ENCODE data around the gene TRPV2. TPM values are rescaled to one million over a fixed set of nuclear protein-coding genes. Genes with fewer than 3 reads are reported as not detected.
"Not testable (repeated sequence)": the region's sequence is repeated elsewhere in the genome, so short reads cannot be mapped to it uniquely, and the experiment has no call there.

TRPV2 gene
- total RNA-seq, 5 donors from 2014 or later (not counting 1 experiment from before 2014, with no cell fraction given) = 91.3 to 127 (median 122) TPM

GRCh38 chr17:16452268-16452667 lies 36.9 kb downstream of the TRPV2 start:
- H3K27ac ChIP-seq (ENCODE audit: low read length); H3K4me3 ChIP-seq (ENCODE audit: control insufficient read depth in 1 of 2, extremely low read depth in 1 of 2, low read length in 1 of 2); H3K4me1 Mint-ChIP-seq; H3K27me3 Mint-ChIP-seq; H3K4me1 ChIP-seq (ENCODE audit: control insufficient read depth in 1 of 2, extremely low read depth in 1 of 2, insufficient read depth in 2 of 2, low read length in 2 of 2); H3K9me3 Mint-ChIP-seq; H3K4me3 Mint-ChIP-seq; H3K9me3 ChIP-seq; DNase-seq; H3K27ac Mint-ChIP-seq; ATAC-seq (replicated peaks in 1 of 4); H3K27me3 ChIP-seq (replicated peaks in 1 of 2; ENCODE audit: control insufficient read depth in 2 of 2, extremely low read depth in 1 of 2, insufficient read depth in 2 of 2, low read length in 1 of 2): not testable (repeated sequence)
- WGBS (ENCODE audit: insufficient coverage) = no CpG with 5 or more reads among the region's 8 CpGs
- H3K36me3 Mint-ChIP-seq = peaks cover 11% of the 10 kb centered on the region
- ChIA-PET POLR2A (interaction anchor here in 1 of 2 donors (0.6 kb wide), 1 partner anchor 235 kb away, joined by 4 read pairs; the partner anchor contains the start of gene PIGL), CTCF (interaction anchor here in 1 of 2 donors (1.1 to 2.0 kb wide), 3 partner anchors 11 to 69 kb away, joined by 3 to 6 read pairs (median 5); no protein-coding TSS in a partner anchor)
- peaks cover 6 to 16% of the 10 kb centered on the region in 2 donors for H3K36me3 ChIP-seq (ENCODE audit: control insufficient read depth in 2 of 2, extremely low read depth in 1 of 2, insufficient read depth in 1 of 2, low read length in 1 of 2)

DNA sequence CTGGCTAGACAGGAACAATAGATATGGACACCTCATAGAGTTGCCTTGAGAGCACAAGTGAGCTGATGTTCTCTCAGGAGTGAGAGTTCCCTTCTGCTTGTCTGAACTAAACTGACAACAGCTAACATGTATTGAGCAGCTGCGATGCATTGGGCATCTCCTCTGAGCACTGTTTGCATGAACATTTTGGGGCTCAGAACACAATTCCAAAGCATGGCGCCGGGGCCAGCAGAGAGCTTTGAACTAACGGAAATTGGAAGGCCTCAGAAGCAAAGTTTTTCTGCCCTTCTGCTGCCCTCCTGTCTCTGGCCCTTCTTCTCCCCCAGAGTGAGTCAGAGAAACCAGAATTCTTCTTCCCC lies 38.1 kb downstream of the TRPV2 start:
- CTCF ChIA-PET = interaction anchor here (0.6 to 1.9 kb wide), 6 partner anchors 9 to 181 kb away, joined by 3 to 6 read pairs (median 4); no protein-coding TSS in a partner anchor
- POLR2A ChIA-PET = no interaction called here
- Mint-ChIP-seq H3K27ac (peak overlapping the region; percentile 11 to 34), H3K4me1 (peaks cover 0 to 7% (median 7%) of the 10 kb centered on the region in 3 donors), H3K36me3 (peaks cover 1% of the 10 kb centered on the region), H3K4me3 (no peak overlapping the region), H3K27me3 (no peaks in the 10 kb centered on the region), H3K9me3 (no peaks in the 10 kb centered on the region)
- Histone ChIP-seq H3K9me3 (no peaks in the 10 kb centered on the region), H3K4me3 (ENCODE audit: control insufficient read depth in 1 of 2, extremely low read depth in 1 of 2, low read length in 1 of 2) (no peak overlapping the region), H3K27ac (ENCODE audit: low read length) (no peak overlapping the region), H3K27me3 (replicated peaks in 1 of 2; ENCODE audit: control insufficient read depth in 2 of 2, extremely low read depth in 1 of 2, insufficient read depth in 2 of 2, low read length in 1 of 2) (no peaks in the 10 kb centered on the region), H3K4me1 (ENCODE audit: control insufficient read depth in 1 of 2, extremely low read depth in 1 of 2, insufficient read depth in 2 of 2, low read length in 2 of 2) (peaks cover 0 to 8% of the 10 kb centered on the region in 2 experiments), H3K36me3 (ENCODE audit: control insufficient read depth in 2 of 2, extremely low read depth in 1 of 2, insufficient read depth in 1 of 2, low read length in 1 of 2) (peaks cover 6% of the 10 kb centered on the region in 2 donors)
- ATAC-seq (replicated peaks in 1 of 4) (peak in 1 of 4 experiments; percentile 6), DNase-seq (no peak)
- 100% methylated on average over 3 of the region's 4 CpGs for WGBS (ENCODE audit: insufficient coverage)

DNA sequence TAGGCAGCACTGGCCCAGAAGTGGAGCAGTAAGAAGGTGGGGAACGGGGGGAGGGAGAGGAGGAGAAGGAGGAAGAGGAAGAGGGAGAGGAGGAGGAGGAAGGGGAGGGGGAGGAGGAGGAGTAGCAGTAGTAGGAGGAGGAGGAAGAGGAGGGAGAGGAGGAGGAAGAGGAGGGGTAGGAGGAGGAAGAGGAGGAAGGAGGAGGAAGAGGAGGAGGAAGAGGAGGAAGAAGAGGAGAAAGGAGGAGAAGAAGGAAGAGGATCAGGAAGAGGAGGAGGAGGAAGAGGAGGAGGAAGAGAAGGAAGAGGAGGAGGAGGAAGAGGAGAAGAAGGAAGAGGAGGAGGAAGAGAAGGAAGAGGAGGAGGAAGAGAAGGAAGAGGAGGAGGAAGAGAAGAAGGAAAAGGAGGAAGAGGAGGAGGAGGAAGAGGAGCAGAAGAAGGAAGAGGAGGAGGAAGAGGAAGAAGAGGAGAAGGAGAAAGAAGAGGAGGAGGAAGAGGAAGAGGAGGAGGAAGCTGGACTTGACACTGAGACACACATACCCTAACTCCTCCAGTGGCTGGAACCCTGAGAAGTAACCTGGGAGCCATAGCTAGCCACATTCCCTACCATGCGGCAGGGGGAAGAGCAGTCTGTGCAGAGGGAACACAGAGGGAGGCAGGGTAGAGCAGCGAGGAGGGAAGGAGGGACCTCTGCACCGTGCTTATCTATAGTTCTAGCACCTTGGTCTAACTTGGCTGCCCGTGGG lies 40.8 kb downstream of the TRPV2 start:
- 86% methylated on average over 5 of the region's 5 CpGs for WGBS (ENCODE audit: insufficient coverage)
- peaks cover 0 to 8% of the 10 kb centered on the region in 2 experiments for H3K4me1 ChIP-seq (ENCODE audit: control insufficient read depth in 1 of 2, extremely low read depth in 1 of 2, insufficient read depth in 2 of 2, low read length in 2 of 2)
- H3K9me3 ChIP-seq = no peaks in the 10 kb centered on the region
- Mint-ChIP-seq H3K4me3 (no peak overlapping the region), H3K36me3 (peaks cover 8% of the 10 kb centered on the region), H3K27me3 (no peaks in the 10 kb centered on the region), H3K27ac (no peak overlapping the region), H3K9me3 (no peaks in the 10 kb centered on the region), H3K4me1 (peaks cover 2 to 7% (median 6%) of the 10 kb centered on the region in 3 donors)
- no peaks in the 10 kb centered on the region for H3K27me3 ChIP-seq (replicated peaks in 1 of 2; ENCODE audit: control insufficient read depth in 2 of 2, extremely low read depth in 1 of 2, insufficient read depth in 2 of 2, low read length in 1 of 2)
- ChIA-PET POLR2A (no interaction called here), CTCF (no interaction called here)
- no peak for ATAC-seq (replicated peaks in 1 of 4)
- H3K4me3 ChIP-seq (ENCODE audit: control insufficient read depth in 1 of 2, extremely low read depth in 1 of 2, low read length in 1 of 2) = no peak overlapping the region
- DNase-seq = no peak
- H3K36me3 ChIP-seq (ENCODE audit: control insufficient read depth in 2 of 2, extremely low read depth in 1 of 2, insufficient read depth in 1 of 2, low read length in 1 of 2) = peaks cover 0 to 5% of the 10 kb centered on the region in 2 donors
- no peak overlapping the region for H3K27ac ChIP-seq (ENCODE audit: low read length)

- H3K4me1 ChIP-seq (ENCODE audit: control insufficient read depth in 1 of 2, extremely low read depth in 1 of 2, insufficient read depth in 2 of 2, low read length in 2 of 2) = peaks cover 0 to 8% of the 10 kb centered on the region in 2 experiments
- Mint-ChIP-seq H3K4me1 (peaks cover 2 to 7% (median 6%) of the 10 kb centered on the region in 3 donors), H3K4me3 (no peak overlapping the region), H3K36me3 (peaks cover 8% of the 10 kb centered on the region), H3K9me3 (no peaks in the 10 kb centered on the region), H3K27ac (no peak overlapping the region), H3K27me3 (no peaks in the 10 kb centered on the region)
- DNase-seq (no peak), ATAC-seq (replicated peaks in 1 of 4) (no peak)
- peaks cover 0 to 5% of the 10 kb centered on the region in 2 donors for H3K36me3 ChIP-seq (ENCODE audit: control insufficient read depth in 2 of 2, extremely low read depth in 1 of 2, insufficient read depth in 1 of 2, low read length in 1 of 2)
- CTCF ChIA-PET = no interaction called here
- no peaks in the 10 kb centered on the region for H3K27me3 ChIP-seq (replicated peaks in 1 of 2; ENCODE audit: control insufficient read depth in 2 of 2, extremely low read depth in 1 of 2, insufficient read depth in 2 of 2, low read length in 1 of 2)
- POLR2A ChIA-PET = no interaction called here
- no peak overlapping the region for H3K4me3 ChIP-seq (ENCODE audit: control insufficient read depth in 1 of 2, extremely low read depth in 1 of 2, low read length in 1 of 2)
- no peak overlapping the region for H3K27ac ChIP-seq (ENCODE audit: low read length)
- no peaks in the 10 kb centered on the region for H3K9me3 ChIP-seq
- WGBS (ENCODE audit: insufficient coverage) = 91% methylated on average over 9 of the region's 9 CpGs
Measured at GRCh38 chr17:16456742-16457316, 41.5 kb downstream of the TRPV2 start.

DNA sequence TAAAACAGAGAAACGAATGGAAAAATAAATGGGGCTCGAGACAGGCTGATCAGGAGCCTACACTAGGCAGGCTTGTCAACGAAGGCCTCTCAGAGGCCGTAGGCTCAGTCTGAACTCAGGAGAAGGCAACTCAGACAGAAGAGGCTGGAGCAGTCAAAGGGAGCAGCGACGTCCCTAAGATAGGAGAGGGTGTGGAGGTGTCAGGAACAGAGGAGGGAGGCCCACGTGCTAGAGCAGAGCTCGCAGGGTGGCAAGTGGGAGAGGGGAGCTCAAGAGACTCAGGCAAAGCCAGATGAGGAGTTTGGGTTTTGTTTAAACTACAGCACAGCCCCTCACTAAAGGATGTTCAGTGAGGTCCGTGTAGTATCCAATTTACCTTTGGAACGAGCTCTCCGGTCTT lies 43.9 kb downstream of the TRPV2 start:
- Histone ChIP-seq H3K36me3 (ENCODE audit: control insufficient read depth in 2 of 2, extremely low read depth in 1 of 2, insufficient read depth in 1 of 2, low read length in 1 of 2) (peaks cover 0 to 5% of the 10 kb centered on the region in 2 donors), H3K27ac (ENCODE audit: low read length) (no peak overlapping the region), H3K27me3 (replicated peaks in 1 of 2; ENCODE audit: control insufficient read depth in 2 of 2, extremely low read depth in 1 of 2, insufficient read depth in 2 of 2, low read length in 1 of 2) (no peaks in the 10 kb centered on the region), H3K4me1 (ENCODE audit: control insufficient read depth in 1 of 2, extremely low read depth in 1 of 2, insufficient read depth in 2 of 2, low read length in 2 of 2) (no peaks in the 10 kb centered on the region), H3K9me3 (no peaks in the 10 kb centered on the region), H3K4me3 (ENCODE audit: control insufficient read depth in 1 of 2, extremely low read depth in 1 of 2, low read length in 1 of 2) (no peak overlapping the region)
- ChIA-PET POLR2A (no interaction called here), CTCF (no interaction called here)
- DNase-seq = no peak
- ATAC-seq (replicated peaks in 1 of 4) = no peak
- H3K27ac Mint-ChIP-seq = no peak overlapping the region
- H3K36me3 Mint-ChIP-seq = peaks cover 8% of the 10 kb centered on the region
- H3K27me3 Mint-ChIP-seq = no peaks in the 10 kb centered on the region
- peaks cover 0 to 2% (median 2%) of the 10 kb centered on the region in 3 donors for H3K4me1 Mint-ChIP-seq
- no peaks in the 10 kb centered on the region for H3K9me3 Mint-ChIP-seq
- 94% methylated on average over 7 of the region's 11 CpGs for WGBS (ENCODE audit: insufficient coverage)
- H3K4me3 Mint-ChIP-seq = no peak overlapping the region

- peaks cover 8% of the 10 kb centered on the region for H3K36me3 Mint-ChIP-seq
- CTCF ChIA-PET = no interaction called here
- peaks cover 0 to 2% (median 2%) of the 10 kb centered on the region in 3 donors for H3K4me1 Mint-ChIP-seq
- peak overlapping the region in 1 of 2 donors; percentile 6 for H3K27ac Mint-ChIP-seq
- H3K4me3 Mint-ChIP-seq = no peak overlapping the region
- no peaks in the 10 kb centered on the region for H3K9me3 Mint-ChIP-seq
- H3K36me3 ChIP-seq (ENCODE audit: control insufficient read depth in 2 of 2, extremely low read depth in 1 of 2, insufficient read depth in 1 of 2, low read length in 1 of 2) = peaks cover 0 to 5% of the 10 kb centered on the region in 2 donors
- POLR2A ChIA-PET = no interaction called here
- ATAC-seq (replicated peaks in 1 of 4) (no peak), DNase-seq (no peak)
- no peak overlapping the region for H3K4me3 ChIP-seq (ENCODE audit: control insufficient read depth in 1 of 2, extremely low read depth in 1 of 2, low read length in 1 of 2)
- no peaks in the 10 kb centered on the region for H3K4me1 ChIP-seq (ENCODE audit: control insufficient read depth in 1 of 2, extremely low read depth in 1 of 2, insufficient read depth in 2 of 2, low read length in 2 of 2)
- H3K27ac ChIP-seq (ENCODE audit: low read length) = no peak overlapping the region
- 90% methylated on average over 2 of the region's 5 CpGs for WGBS (ENCODE audit: insufficient coverage)
- no peaks in the 10 kb centered on the region for H3K9me3 ChIP-seq
- H3K27me3 Mint-ChIP-seq = no peaks in the 10 kb centered on the region
- no peaks in the 10 kb centered on the region for H3K27me3 ChIP-seq (replicated peaks in 1 of 2; ENCODE audit: control insufficient read depth in 2 of 2, extremely low read depth in 1 of 2, insufficient read depth in 2 of 2, low read length in 1 of 2)
Measured at GRCh38 chr17:16459855-16460550, 44.6 kb downstream of the TRPV2 start.

Data from T-cell (primary cell).